Measurements from ENCODE around the gene ALDH4A1. TPM values are rescaled to one million over a fixed set of nuclear protein-coding genes. Genes with fewer than 3 reads are reported as not detected.
"Not testable (repeated sequence)": the region's sequence is repeated elsewhere in the genome, so short reads cannot be mapped to it uniquely, and the experiment has no call there.

ALDH4A1 gene
- total and polyA plus RNA-seq, 2 donors: 11.9 to 26.0 TPM

- 76% methylated on average over 5 of the region's 5 CpGs for WGBS
- Histone ChIP-seq H3K4me3 (ENCODE audit: low read depth, low read length) (no peak overlapping the region), H3K36me3 (ENCODE audit: insufficient read depth) (no peaks in the 10 kb centered on the region), H3K27ac (ENCODE audit: low read depth) (no peak overlapping the region), H3K4me1 (ENCODE audit: insufficient read depth) (no peaks in the 10 kb centered on the region)
- no peak for DNase-seq (ENCODE audit: extremely low spot score)
Observed at GRCh38 chr1:18868354-18868753, 34.0 kb downstream of the ALDH4A1 start.

- 87% methylated on average over 3 of the region's 3 CpGs for WGBS
- H3K27ac ChIP-seq (ENCODE audit: low read depth): no peak overlapping the region
- H3K36me3 ChIP-seq (ENCODE audit: insufficient read depth): no peaks in the 10 kb centered on the region
- no peaks in the 10 kb centered on the region for H3K4me1 ChIP-seq (ENCODE audit: insufficient read depth)
- no peak for DNase-seq (ENCODE audit: extremely low spot score)
- no peak overlapping the region for H3K4me3 ChIP-seq (ENCODE audit: low read depth, low read length)
Observed at GRCh38 chr1:18866846-18867245, 35.5 kb downstream of the ALDH4A1 start.

DNA sequence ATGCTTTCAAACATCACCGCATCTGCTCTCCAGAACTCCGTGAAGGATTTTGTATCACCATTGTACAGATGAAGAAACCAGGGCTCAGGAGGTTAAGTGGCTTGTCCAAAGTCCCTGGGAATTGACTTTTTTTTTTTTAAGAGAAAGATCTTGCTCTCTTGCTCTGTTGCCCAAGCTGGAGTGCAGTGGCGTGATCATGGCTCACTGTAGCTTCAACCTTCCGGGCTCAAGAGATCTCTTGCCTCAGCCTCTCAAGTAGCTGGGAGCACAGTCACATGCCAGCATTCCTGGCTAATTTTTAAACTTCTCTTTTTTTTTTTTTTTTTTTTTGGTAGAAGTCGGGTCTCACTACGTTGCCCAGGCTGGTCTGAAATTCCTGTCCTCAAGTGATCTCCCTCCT lies 36.0 kb downstream of the ALDH4A1 start:
- H3K36me3 ChIP-seq (ENCODE audit: insufficient read depth): no peaks in the 10 kb centered on the region
- DNase-seq (ENCODE audit: extremely low spot score): no peak
- H3K4me3 ChIP-seq (ENCODE audit: low read depth, low read length): no peak overlapping the region
- WGBS: 84% methylated on average over 6 of the region's 6 CpGs
- no peaks in the 10 kb centered on the region for H3K4me1 ChIP-seq (ENCODE audit: insufficient read depth)
- H3K27ac ChIP-seq (ENCODE audit: low read depth): no peak overlapping the region

DNA sequence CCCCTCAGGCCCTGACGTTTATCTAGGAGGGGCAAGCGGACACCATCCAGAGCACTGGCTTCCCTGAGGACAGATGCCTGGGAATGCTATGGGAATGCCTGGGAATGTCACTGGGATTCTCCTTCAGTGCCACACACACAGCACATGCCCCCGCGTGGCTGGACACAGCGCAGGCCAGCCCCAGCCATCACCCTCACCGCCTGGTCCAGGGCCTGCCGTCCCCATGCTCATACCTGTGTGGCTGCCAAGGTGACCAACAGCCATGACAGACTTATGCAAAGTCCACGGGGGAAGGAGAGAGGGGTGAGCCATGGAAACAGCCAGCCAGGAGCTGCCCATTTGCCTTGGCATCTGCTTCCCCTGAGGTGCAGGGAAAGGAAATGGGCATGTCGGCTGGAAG lies 37.2 kb downstream of the ALDH4A1 start:
- H3K27ac ChIP-seq (ENCODE audit: low read depth): no peak overlapping the region
- 84% methylated on average over 9 of the region's 9 CpGs for WGBS
- H3K4me1 ChIP-seq (ENCODE audit: insufficient read depth): no peaks in the 10 kb centered on the region
- H3K4me3 ChIP-seq (ENCODE audit: low read depth, low read length): no peak overlapping the region
- no peak for DNase-seq (ENCODE audit: extremely low spot score)
- no peaks in the 10 kb centered on the region for H3K36me3 ChIP-seq (ENCODE audit: insufficient read depth)

DNA sequence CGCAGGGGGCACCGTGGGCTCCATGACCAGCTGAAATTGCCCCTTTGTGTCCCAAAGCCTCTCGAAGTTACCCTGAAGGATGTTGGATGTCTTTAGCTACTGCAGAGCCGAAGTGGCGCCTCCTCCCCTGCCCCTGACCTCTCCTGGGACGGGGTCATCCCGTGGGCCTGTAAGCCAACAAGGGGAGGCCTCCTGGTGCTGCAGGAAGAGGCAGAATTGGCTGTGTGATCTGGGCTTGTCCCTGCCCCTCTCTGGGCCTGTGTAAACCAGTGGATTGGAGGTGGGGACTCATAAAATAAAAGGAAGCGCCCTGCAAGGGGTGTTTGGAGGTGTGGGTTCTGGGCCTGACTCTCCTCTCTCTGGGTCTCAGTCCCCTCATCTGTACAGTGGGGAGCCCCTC lies 40.8 kb downstream of the ALDH4A1 start:
- no peak for DNase-seq (ENCODE audit: extremely low spot score)
- 72% methylated on average over 8 of the region's 8 CpGs for WGBS
- Histone ChIP-seq H3K27ac (ENCODE audit: low read depth) (no peak overlapping the region), H3K36me3 (ENCODE audit: insufficient read depth) (no peaks in the 10 kb centered on the region), H3K4me3 (ENCODE audit: low read depth, low read length) (no peak overlapping the region), H3K4me1 (ENCODE audit: insufficient read depth) (no peaks in the 10 kb centered on the region)

GRCh38 chr1:18861082-18861481 lies 41.3 kb downstream of the ALDH4A1 start:
- Histone ChIP-seq H3K4me3 (ENCODE audit: low read depth, low read length) (no peak overlapping the region), H3K27ac (ENCODE audit: low read depth) (no peak overlapping the region), H3K4me1 (ENCODE audit: insufficient read depth) (no peaks in the 10 kb centered on the region), H3K36me3 (ENCODE audit: insufficient read depth) (no peaks in the 10 kb centered on the region)
- 76% methylated on average over 9 of the region's 9 CpGs for WGBS
- no peak for DNase-seq (ENCODE audit: extremely low spot score)

DNA sequence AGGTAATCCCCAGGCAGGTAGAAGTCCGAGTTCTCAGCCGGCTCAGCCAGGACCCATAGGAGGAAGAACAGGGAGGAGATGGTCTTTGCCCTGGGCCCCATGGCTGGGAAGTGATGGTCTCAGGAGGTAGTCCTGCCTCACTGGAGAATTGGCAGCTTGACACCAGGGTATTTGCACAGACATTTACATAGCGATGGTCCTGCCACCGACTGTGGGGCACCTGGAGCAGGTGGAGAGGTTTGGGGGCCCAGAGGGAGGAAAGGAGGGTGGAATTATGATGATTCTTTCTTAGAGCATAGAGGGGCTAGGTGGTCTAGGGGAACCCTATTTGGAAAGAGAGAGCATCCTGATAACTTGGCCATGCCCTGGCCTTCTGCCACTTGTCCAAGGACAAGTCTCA lies 42.8 kb downstream of the ALDH4A1 start, which contains the start of gene TAS1R2:
Gene TAS1R2, minus strand, starts transcription at position 101 of the 400 bp plus-strand sequence. Its CDS starts 0 bp downstream, at position 101.
- no peaks in the 10 kb centered on the region for H3K4me1 ChIP-seq (ENCODE audit: insufficient read depth)
- H3K36me3 ChIP-seq (ENCODE audit: insufficient read depth): no peaks in the 10 kb centered on the region
- H3K27ac ChIP-seq (ENCODE audit: low read depth): no peak within 1 kb of the TSS
- WGBS: 70% methylated on average over 4 of the region's 4 CpGs
- no peak within 1 kb of the TSS for H3K4me3 ChIP-seq (ENCODE audit: low read depth, low read length)
- no peak for DNase-seq (ENCODE audit: extremely low spot score)

- no peaks in the 10 kb centered on the region for H3K36me3 ChIP-seq (ENCODE audit: insufficient read depth)
- 92% methylated on average over 7 of the region's 7 CpGs for WGBS
Observed at GRCh38 chr1:18858070-18858688, 44.2 kb downstream of the ALDH4A1 start.

GRCh38 chr1:18856435-18856834 lies 45.9 kb downstream of the ALDH4A1 start:
- 96% methylated on average over 1 of the region's 1 CpG for WGBS
- Histone ChIP-seq H3K4me1 (ENCODE audit: insufficient read depth) (no peaks in the 10 kb centered on the region), H3K36me3 (ENCODE audit: insufficient read depth) (no peaks in the 10 kb centered on the region), H3K4me3 (ENCODE audit: low read depth, low read length) (no peak overlapping the region), H3K27ac (ENCODE audit: low read depth) (no peak overlapping the region)
- no peak for DNase-seq (ENCODE audit: extremely low spot score)

More at GRCh38 chr1:18858070-18858688, 44.2 kb downstream of the ALDH4A1 start:
- Histone ChIP-seq H3K27ac (ENCODE audit: low read depth) (no peak overlapping the region), H3K4me3 (ENCODE audit: low read depth, low read length) (no peak overlapping the region), H3K4me1 (ENCODE audit: insufficient read depth) (no peaks in the 10 kb centered on the region)
- no peak for DNase-seq (ENCODE audit: extremely low spot score)

- 70% methylated on average over 6 of the region's 6 CpGs for WGBS
- no peak for DNase-seq (ENCODE audit: extremely low spot score)
- no peak overlapping the region for H3K4me3 ChIP-seq (ENCODE audit: low read depth, low read length)
Observed at GRCh38 chr1:18855573-18855972, 46.8 kb downstream of the ALDH4A1 start.

GRCh38 chr1:18854331-18855025 lies 47.9 kb downstream of the ALDH4A1 start:
- no peak for DNase-seq (ENCODE audit: extremely low spot score)
- WGBS: 89% methylated on average over 49 of the region's 49 CpGs

More at GRCh38 chr1:18855573-18855972, 46.8 kb downstream of the ALDH4A1 start:
- H3K4me1 ChIP-seq (ENCODE audit: insufficient read depth): no peaks in the 10 kb centered on the region
- no peak overlapping the region for H3K27ac ChIP-seq (ENCODE audit: low read depth)
- H3K36me3 ChIP-seq (ENCODE audit: insufficient read depth): no peaks in the 10 kb centered on the region

GRCh38 chr1:18852501-18852900 lies 49.9 kb downstream of the ALDH4A1 start:
- no peak overlapping the region for H3K27ac ChIP-seq (ENCODE audit: low read depth)
- WGBS: 67% methylated on average over 6 of the region's 6 CpGs
- H3K36me3 ChIP-seq (ENCODE audit: insufficient read depth): no peaks in the 10 kb centered on the region
- H3K4me1 ChIP-seq (ENCODE audit: insufficient read depth): no peaks in the 10 kb centered on the region
- DNase-seq (ENCODE audit: extremely low spot score): no peak
- H3K4me3 ChIP-seq (ENCODE audit: low read depth, low read length): no peak overlapping the region

More at GRCh38 chr1:18854331-18855025, 47.9 kb downstream of the ALDH4A1 start:
- Histone ChIP-seq H3K27ac (ENCODE audit: low read depth) (no peak overlapping the region), H3K4me3 (ENCODE audit: low read depth, low read length) (no peak overlapping the region), H3K36me3 (ENCODE audit: insufficient read depth) (no peaks in the 10 kb centered on the region), H3K4me1 (ENCODE audit: insufficient read depth) (no peaks in the 10 kb centered on the region)

DNA sequence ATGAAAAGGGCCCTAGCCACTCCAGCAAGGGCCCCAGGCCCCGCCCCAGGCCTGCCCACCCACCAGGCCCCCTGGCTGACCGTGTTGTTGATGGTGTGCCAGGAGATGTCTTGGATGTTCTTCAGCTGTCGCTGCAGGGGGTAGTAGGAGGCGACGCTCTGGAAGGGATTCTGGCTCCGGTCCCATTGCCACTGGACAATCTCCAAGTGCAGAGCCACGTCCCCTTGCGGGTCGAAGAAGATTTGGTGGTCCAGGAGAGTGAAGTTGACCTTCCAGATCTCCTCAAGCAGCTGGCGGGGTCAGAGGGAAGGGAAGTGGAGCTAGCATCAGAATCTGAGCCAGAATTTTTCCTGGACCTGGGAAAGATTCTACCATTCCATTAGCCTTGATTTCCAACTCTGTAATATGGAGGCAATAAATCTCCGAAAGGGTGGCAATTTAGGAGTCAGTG lies 53.1 kb downstream of the ALDH4A1 start:
- H3K4me3 ChIP-seq (ENCODE audit: low read depth, low read length): no peak overlapping the region
- WGBS: 24% methylated on average over 11 of the region's 11 CpGs
- no peaks in the 10 kb centered on the region for H3K36me3 ChIP-seq (ENCODE audit: insufficient read depth)
- no peak overlapping the region for H3K27ac ChIP-seq (ENCODE audit: low read depth)
- no peaks in the 10 kb centered on the region for H3K4me1 ChIP-seq (ENCODE audit: insufficient read depth)
- DNase-seq (ENCODE audit: extremely low spot score): peak; percentile 41

GRCh38 chr1:18847723-18848122 lies 54.6 kb downstream of the ALDH4A1 start:
- not testable (repeated sequence) for H3K36me3 ChIP-seq (ENCODE audit: insufficient read depth); H3K4me3 ChIP-seq (ENCODE audit: low read depth, low read length); H3K27ac ChIP-seq (ENCODE audit: low read depth); H3K4me1 ChIP-seq (ENCODE audit: insufficient read depth); DNase-seq (ENCODE audit: extremely low spot score)
- 64% methylated on average over 2 of the region's 2 CpGs for WGBS

All from urinary bladder (tissue), 4 donors.